H9 (cell line): ENCODE results near the gene AKR1B15. TPM values are rescaled to one million over a fixed set of nuclear protein-coding genes. Genes with fewer than 3 reads are reported as not detected.

Experiments
- DNase-seq: peaks from one replicate; pipeline ENCODE4 v3.0.0-alpha.2; 2017
- H2AFZ ChIP-seq: one replicate; pipeline ENCODE4 v1.6.1; 2013; ENCODE audit warnings: mild to moderate bottlenecking, low read length, control low read depth, moderate library complexity
- H2AK5ac ChIP-seq: 2 replicates; pipeline ENCODE4 v1.6.1; 2013; ENCODE audit warnings: low read length, control low read depth, mixed read lengths; ENCODE audit not compliant: insufficient read length
- H2BK120ac ChIP-seq: one replicate; pipeline ENCODE4 v1.6.1; 2013; ENCODE audit warnings: low read depth, mild to moderate bottlenecking, low read length, control low read depth, inconsistent platforms; ENCODE audit not compliant: poor library complexity, severe bottlenecking
- H2BK12ac ChIP-seq: 2 replicates; pipeline ENCODE4 v1.6.1; 2013; ENCODE audit warnings: low read length, control low read depth, mixed read lengths, low read depth; ENCODE audit not compliant: insufficient read length
- H2BK15ac ChIP-seq: 2 replicates; pipeline ENCODE4 v1.6.1; 2013; ENCODE audit warnings: low read depth, low read length, control low read depth
- H2BK20ac ChIP-seq: one replicate; pipeline ENCODE4 v1.6.1; 2013; ENCODE audit warnings: low read depth, mild to moderate bottlenecking, low read length, control low read depth, inconsistent platforms; ENCODE audit not compliant: poor library complexity, severe bottlenecking
- H2BK5ac ChIP-seq: 2 replicates; pipeline ENCODE4 v1.6.1; 2013; ENCODE audit warnings: low read length, control low read depth, mixed read lengths; ENCODE audit not compliant: insufficient read length
- H3K14ac ChIP-seq: 2 replicates; pipeline ENCODE4 v1.6.1; 2013; ENCODE audit warnings: low read length, control low read depth; ENCODE audit not compliant: insufficient read depth
- H3K18ac ChIP-seq: 2 replicates; pipeline ENCODE4 v1.6.1; 2013; ENCODE audit warnings: low read depth, mild to moderate bottlenecking, mixed read lengths, low read length, control low read depth; ENCODE audit not compliant: insufficient read length
- H3K23ac ChIP-seq: 2 replicates; pipeline ENCODE4 v1.6.1; 2013; ENCODE audit warnings: low read length, control low read depth, mixed read lengths, low read depth; ENCODE audit not compliant: insufficient read length
- H3K23me2 ChIP-seq: 2 replicates; pipeline ENCODE4 v1.6.1; 2013; ENCODE audit warnings: low read depth, mild to moderate bottlenecking, mixed read lengths, low read length, control low read depth; ENCODE audit not compliant: insufficient read length, poor library complexity, severe bottlenecking
- H3K27ac ChIP-seq: 2 replicates; pipeline ENCODE4 v1.5.1; 2013; ENCODE audit warnings: low read length, control low read depth, mixed read lengths, low read depth; ENCODE audit not compliant: insufficient read length
- H3K27me3 ChIP-seq: 2 replicates; pipeline ENCODE4 v1.6.1; 2013; ENCODE audit warnings: low read length, control low read depth, inconsistent platforms; ENCODE audit not compliant: insufficient read depth
- H3K4ac ChIP-seq: 2 replicates; pipeline ENCODE4 v1.6.1; 2013; ENCODE audit warnings: low read depth, mild to moderate bottlenecking, control low read depth, inconsistent platforms, low read length, moderate library complexity
- H3K4me1 ChIP-seq: 2 replicates; pipeline ENCODE4 v1.6.1; 2013; ENCODE audit warnings: low read length, control low read depth, inconsistent platforms; ENCODE audit not compliant: insufficient read depth
- H3K4me2 ChIP-seq: 2 replicates; pipeline ENCODE4 v1.6.1; 2013; ENCODE audit warnings: low read length, control low read depth, mixed read lengths; ENCODE audit not compliant: insufficient read length, insufficient read depth
- H3K56ac ChIP-seq: 2 replicates; pipeline ENCODE4 v1.6.1; 2013; ENCODE audit warnings: low read depth, mild to moderate bottlenecking, mixed read lengths, low read length, control low read depth; ENCODE audit not compliant: insufficient read length
- H3K79me1 ChIP-seq: 2 replicates; pipeline ENCODE4 v1.6.1; 2013; ENCODE audit warnings: low read depth, mild to moderate bottlenecking, moderate library complexity, low read length, control low read depth, inconsistent platforms; ENCODE audit not compliant: insufficient read depth, poor library complexity, severe bottlenecking
- H3K79me2 ChIP-seq: 2 replicates; pipeline ENCODE4 v1.6.1; 2013; ENCODE audit warnings: low read length, control low read depth, inconsistent platforms; ENCODE audit not compliant: insufficient read depth
- H3K9ac ChIP-seq: 2 replicates; pipeline ENCODE4 v1.6.1; 2013; ENCODE audit warnings: low read length, control low read depth, mixed read lengths; ENCODE audit not compliant: insufficient read length; ENCODE audit errors: extremely low read depth
- H3K9me3 ChIP-seq: one replicate; pipeline ENCODE4 v1.6.1; 2013; ENCODE audit warnings: low read depth, low read length, inconsistent platforms; ENCODE audit not compliant: control insufficient read depth
- H3T11ph ChIP-seq: one replicate; pipeline ENCODE4 v1.6.1; 2013; ENCODE audit warnings: mild to moderate bottlenecking, low read length, control low read depth, inconsistent platforms
- H4K20me1 ChIP-seq: one replicate; pipeline ENCODE4 v1.6.1; 2013; ENCODE audit not compliant: control insufficient read depth, insufficient read length, insufficient read depth
- H4K5ac ChIP-seq: 2 replicates; pipeline ENCODE4 v1.6.1; 2013; ENCODE audit warnings: low read depth, mild to moderate bottlenecking, mixed read lengths, low read length, control low read depth; ENCODE audit not compliant: insufficient read length
- H4K8ac ChIP-seq: replicated peaks from 2 replicates; pipeline ENCODE4 v1.6.1; 2013; ENCODE audit warnings: low read length, control low read depth, mixed read lengths, low read depth; ENCODE audit not compliant: insufficient read length
- H4K91ac ChIP-seq: 2 replicates; pipeline ENCODE4 v1.6.1; 2013; ENCODE audit warnings: low read depth, mild to moderate bottlenecking, moderate library complexity, mixed read lengths, low read length, control low read depth; ENCODE audit not compliant: insufficient read length
- H3K27ac Mint-ChIP-seq, 3 experiments: 2 replicates in 2 of 3; 3 replicates in 1 of 3; pipeline ENCODE4 v1.8.0; 2020 to 2021; ENCODE audit warnings: mixed read lengths in 3 of 3, mild to moderate bottlenecking in 1 of 3, moderate library complexity in 1 of 3
- H3K27me3 Mint-ChIP-seq: 2 replicates; pipeline ENCODE4 v1.8.0; 2021; ENCODE audit warnings: low read depth, mild to moderate bottlenecking, moderate library complexity, mixed read lengths
- H3K36me3 Mint-ChIP-seq, 3 experiments: 2 replicates in 2 of 3; 3 replicates in 1 of 3; pipeline ENCODE4 v1.8.0; 2020 to 2021; ENCODE audit warnings: low read depth in 3 of 3, mixed read lengths in 3 of 3; ENCODE audit not compliant: insufficient read depth in 1 of 3
- H3K4me1 Mint-ChIP-seq, 2 experiments: 2 replicates each; pipeline ENCODE4 v1.8.0; 2020; ENCODE audit warnings: mixed read lengths in 2 of 2
- H3K4me3 Mint-ChIP-seq, 2 experiments: 2 replicates in 1 of 2; 3 replicates in 1 of 2; pipeline ENCODE4 v1.8.0; 2020 to 2021; ENCODE audit warnings: mild to moderate bottlenecking in 2 of 2, mixed read lengths in 2 of 2, moderate library complexity in 1 of 2
- H3K9me3 Mint-ChIP-seq, 2 experiments: 2 replicates in 1 of 2; 3 replicates in 1 of 2; pipeline ENCODE4 v1.8.0; 2020; ENCODE audit warnings: mild to moderate bottlenecking in 2 of 2, mixed read lengths in 2 of 2, moderate library complexity in 1 of 2
- WGBS: extraction: QIAGEN DNeasy Blood & Tissue Kit; methylation state at CpG from one replicate; pipeline ENCODE4 v1.1.7; 2013; ENCODE audit warnings: missing lambda C conversion rate, low lambda C conversion rate, mixed read lengths; ENCODE audit not compliant: insufficient read length; ENCODE audit errors: extremely low coverage; 5-methylcytosine and 5-hydroxymethylcytosine counted together
- total RNA-seq: library from RNA; stranded (reverse); gene quantifications from 2 replicates; pipeline ENCODE4 v1.2.1, GENCODE V29; 2021
- TF ChIP-seq, protein P1 (sequence below): fragments of 200-600 bp; sonication (generic); conservative IDR thresholded peaks from 3 replicates; pipeline ENCODE4 v1.8.0; 2021; ENCODE audit warnings: antibody characterized with exemption, mild to moderate bottlenecking

The AKR1B15 gene
- total RNA-seq, 1 experiment from 2014 or later, result not detected

DNA sequence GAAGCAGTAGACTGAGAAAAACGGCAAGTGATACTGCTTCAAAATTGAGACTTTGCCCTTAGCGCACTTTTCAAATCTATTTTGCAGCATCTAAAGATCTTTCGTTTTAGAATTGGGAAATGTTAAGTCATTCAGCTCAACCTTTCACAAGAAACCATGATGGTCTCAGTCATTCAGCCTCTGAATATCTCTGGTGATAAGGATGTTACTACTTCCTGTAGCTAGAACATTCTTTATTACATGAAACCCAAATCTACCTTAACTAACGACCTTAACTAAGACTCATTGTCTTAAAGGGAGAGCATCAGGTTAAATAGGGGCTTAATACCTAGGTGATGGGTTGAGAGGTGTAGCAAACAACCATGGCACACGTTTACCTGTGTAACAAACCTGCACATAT is 47.9 kb upstream of the AKR1B15 start:
- Histone ChIP-seq H3K14ac (no peak overlapping the region), H4K8ac (no peak overlapping the region), H3K79me1 (no peaks in the 10 kb centered on the region), H3K27me3 (no peaks in the 10 kb centered on the region), H3K27ac (no peak overlapping the region), H3K23ac (no peak overlapping the region), H3K9ac (no peak overlapping the region), H3K4ac (no peak overlapping the region), H4K20me1 (no peaks in the 10 kb centered on the region), H3K4me2 (no peak overlapping the region), H2BK5ac (no peak overlapping the region), H4K91ac (no peak overlapping the region), H3T11ph (no peak overlapping the region), H2BK12ac (no peak overlapping the region), H2BK15ac (no peak overlapping the region), H3K79me2 (no peaks in the 10 kb centered on the region), H2BK20ac (no peak overlapping the region), H2AFZ (no peak overlapping the region), H3K18ac (no peak overlapping the region), H3K9me3 (no peaks in the 10 kb centered on the region), H3K4me1 (no peaks in the 10 kb centered on the region; the same call in 1 of the 2 replicates), H3K23me2 (no peaks in the 10 kb centered on the region), H2AK5ac (no peak overlapping the region), H3K56ac (no peak overlapping the region), H4K5ac (no peak overlapping the region), H2BK120ac (no peak overlapping the region)
- TF ChIP-seq, protein P1, sequence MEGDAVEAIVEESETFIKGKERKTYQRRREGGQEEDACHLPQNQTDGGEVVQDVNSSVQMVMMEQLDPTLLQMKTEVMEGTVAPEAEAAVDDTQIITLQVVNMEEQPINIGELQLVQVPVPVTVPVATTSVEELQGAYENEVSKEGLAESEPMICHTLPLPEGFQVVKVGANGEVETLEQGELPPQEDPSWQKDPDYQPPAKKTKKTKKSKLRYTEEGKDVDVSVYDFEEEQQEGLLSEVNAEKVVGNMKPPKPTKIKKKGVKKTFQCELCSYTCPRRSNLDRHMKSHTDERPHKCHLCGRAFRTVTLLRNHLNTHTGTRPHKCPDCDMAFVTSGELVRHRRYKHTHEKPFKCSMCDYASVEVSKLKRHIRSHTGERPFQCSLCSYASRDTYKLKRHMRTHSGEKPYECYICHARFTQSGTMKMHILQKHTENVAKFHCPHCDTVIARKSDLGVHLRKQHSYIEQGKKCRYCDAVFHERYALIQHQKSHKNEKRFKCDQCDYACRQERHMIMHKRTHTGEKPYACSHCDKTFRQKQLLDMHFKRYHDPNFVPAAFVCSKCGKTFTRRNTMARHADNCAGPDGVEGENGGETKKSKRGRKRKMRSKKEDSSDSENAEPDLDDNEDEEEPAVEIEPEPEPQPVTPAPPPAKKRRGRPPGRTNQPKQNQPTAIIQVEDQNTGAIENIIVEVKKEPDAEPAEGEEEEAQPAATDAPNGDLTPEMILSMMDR, result no peak
- Mint-ChIP-seq H3K27me3 (no peaks in the 10 kb centered on the region), H3K27ac (no peak overlapping the region), H3K4me1 (peaks cover 0 to 3% of the 10 kb centered on the region in 2 experiments; a peak in 2 of 4 replicates), H3K36me3 (no peaks in the 10 kb centered on the region), H3K4me3 (no peak overlapping the region), H3K9me3 (no peaks in the 10 kb centered on the region)
- no peak for DNase-seq
- no CpG with 5 or more reads among the region's 5 CpGs for WGBS
